IPS DF 6.9 (cell line): ENCODE results near the gene WAS.

ENCODE experiments used
- DNase-seq: peaks from one replicate; pipeline ENCODE4 v3.0.0-alpha.2; 2013; ENCODE audit warnings: low read depth, low spot score
- H3K27ac ChIP-seq: one replicate; pipeline ENCODE4 v1.5.1; 2013; ENCODE audit warnings: low read length, control low read depth
- H3K27me3 ChIP-seq: 2 replicates; pipeline ENCODE4 v1.6.1; 2013; ENCODE audit warnings: mild to moderate bottlenecking, low read length; ENCODE audit not compliant: control insufficient read depth, insufficient read depth
- H3K36me3 ChIP-seq: 2 replicates; pipeline ENCODE4 v1.6.1; 2013; ENCODE audit warnings: low read length; ENCODE audit not compliant: control insufficient read depth, insufficient read depth
- H3K4me1 ChIP-seq: 2 replicates; pipeline ENCODE4 v1.6.1; 2013; ENCODE audit warnings: low read length; ENCODE audit not compliant: control insufficient read depth, insufficient read depth
- H3K4me3 ChIP-seq: 2 replicates; pipeline ENCODE4 v1.5.1; 2013; ENCODE audit warnings: mild to moderate bottlenecking, low read length
- H3K9me3 ChIP-seq: 2 replicates; pipeline ENCODE4 v1.6.1; 2013; ENCODE audit warnings: low read length, inconsistent platforms; ENCODE audit not compliant: control insufficient read depth, insufficient read depth
- WGBS: extraction: QIAGEN DNeasy Blood & Tissue Kit; methylation state at CpG from one replicate; pipeline ENCODE4 v1.1.7; 2013; ENCODE audit warnings: mixed read lengths, missing lambda C conversion rate; ENCODE audit not compliant: insufficient read length, insufficient coverage; 5-methylcytosine and 5-hydroxymethylcytosine counted together

WAS gene

GRCh38 chrX:48696909-48697727 is 13.5 kb downstream of the WAS start:
- no peaks in the 10 kb centered on the region for H3K27me3 ChIP-seq
- DNase-seq = no peak
- H3K9me3 ChIP-seq = no peaks in the 10 kb centered on the region
- peaks cover 19% of the 10 kb centered on the region for H3K36me3 ChIP-seq
- no peak overlapping the region for H3K27ac ChIP-seq
- H3K4me1 ChIP-seq = peaks cover 4% of the 10 kb centered on the region; the same call in 1 of the 2 replicates
- no CpG with 5 or more reads among the region's 56 CpGs for WGBS
- H3K4me3 ChIP-seq = peak overlapping the region; percentile 92

- Histone ChIP-seq H3K27me3 (no peaks in the 10 kb centered on the region), H3K36me3 (peaks cover 19% of the 10 kb centered on the region), H3K4me1 (peaks cover 4% of the 10 kb centered on the region; the same call in 1 of the 2 replicates), H3K27ac (no peak overlapping the region), H3K4me3 (no peak overlapping the region), H3K9me3 (no peaks in the 10 kb centered on the region)
- no peak for DNase-seq
- no CpG with 5 or more reads among the region's 5 CpGs for WGBS
Observed at GRCh38 chrX:48698306-48698705, 14.7 kb downstream of the WAS start.

- WGBS = no CpG with 5 or more reads among the region's 23 CpGs
- Histone ChIP-seq H3K4me1 (peaks cover 4% of the 10 kb centered on the region; the same call in 1 of the 2 replicates), H3K36me3 (peaks cover 24% of the 10 kb centered on the region), H3K9me3 (no peaks in the 10 kb centered on the region), H3K4me3 (no peak overlapping the region), H3K27ac (no peak overlapping the region), H3K27me3 (no peaks in the 10 kb centered on the region)
- no peak for DNase-seq
Observed at GRCh38 chrX:48700246-48700645, 16.6 kb downstream of the WAS start.

GRCh38 chrX:48700951-48701653 is 17.5 kb downstream of the WAS start:
- H3K4me3 ChIP-seq = no peak overlapping the region
- WGBS = no CpG with 5 or more reads among the region's 3 CpGs
- no peak overlapping the region for H3K27ac ChIP-seq
- peaks cover 26% of the 10 kb centered on the region for H3K36me3 ChIP-seq
- no peak for DNase-seq
- no peaks in the 10 kb centered on the region for H3K4me1 ChIP-seq
- no peaks in the 10 kb centered on the region for H3K27me3 ChIP-seq
- no peaks in the 10 kb centered on the region for H3K9me3 ChIP-seq

- Histone ChIP-seq H3K27me3 (no peaks in the 10 kb centered on the region), H3K9me3 (no peaks in the 10 kb centered on the region), H3K4me3 (no peak overlapping the region), H3K27ac (no peak overlapping the region), H3K36me3 (peaks cover 26% of the 10 kb centered on the region), H3K4me1 (no peaks in the 10 kb centered on the region)
- WGBS = no CpG with 5 or more reads among the region's 2 CpGs
- DNase-seq = no peak
Observed at GRCh38 chrX:48702032-48702431, 18.4 kb downstream of the WAS start.

- no CpG with 5 or more reads among the region's 4 CpGs for WGBS
- Histone ChIP-seq H3K4me1 (no peaks in the 10 kb centered on the region), H3K27me3 (no peaks in the 10 kb centered on the region), H3K36me3 (peaks cover 26% of the 10 kb centered on the region), H3K27ac (no peak overlapping the region), H3K4me3 (no peak overlapping the region), H3K9me3 (no peaks in the 10 kb centered on the region)
- DNase-seq = no peak
Observed at GRCh38 chrX:48702716-48703115, 19.1 kb downstream of the WAS start.

- no peaks in the 10 kb centered on the region for H3K9me3 ChIP-seq
- no peak overlapping the region for H3K4me3 ChIP-seq
- H3K27ac ChIP-seq = no peak overlapping the region
- H3K4me1 ChIP-seq = no peaks in the 10 kb centered on the region
- H3K36me3 ChIP-seq = peaks cover 26% of the 10 kb centered on the region
- no peak for DNase-seq
- WGBS = no CpG with 5 or more reads among the region's 7 CpGs
- H3K27me3 ChIP-seq = no peaks in the 10 kb centered on the region
Observed at GRCh38 chrX:48703228-48703627, 19.6 kb downstream of the WAS start.

- Histone ChIP-seq H3K27ac (no peak overlapping the region), H3K4me3 (no peak overlapping the region), H3K36me3 (peaks cover 26% of the 10 kb centered on the region), H3K9me3 (no peaks in the 10 kb centered on the region), H3K27me3 (no peaks in the 10 kb centered on the region), H3K4me1 (no peaks in the 10 kb centered on the region)
- DNase-seq = no peak
- no CpG with 5 or more reads among the region's 4 CpGs for WGBS
Observed at GRCh38 chrX:48703642-48704481, 20.3 kb downstream of the WAS start.

- H3K9me3 ChIP-seq = no peaks in the 10 kb centered on the region
- no peak for DNase-seq
- no peak overlapping the region for H3K27ac ChIP-seq
- no peaks in the 10 kb centered on the region for H3K27me3 ChIP-seq
- peaks cover 13% of the 10 kb centered on the region for H3K36me3 ChIP-seq
- H3K4me3 ChIP-seq = no peak overlapping the region
- no peaks in the 10 kb centered on the region for H3K4me1 ChIP-seq
- no CpG with 5 or more reads among the region's 12 CpGs for WGBS
Observed at GRCh38 chrX:48705871-48706270, 22.3 kb downstream of the WAS start.

GRCh38 chrX:48709522-48710112 is 26.0 kb downstream of the WAS start:
- Histone ChIP-seq H3K9me3 (no peaks in the 10 kb centered on the region), H3K27ac (no peak overlapping the region), H3K4me1 (no peaks in the 10 kb centered on the region), H3K36me3 (0 out of 2 replicates have a peak, but pooled peaks cover 2% of the 10 kb centered on the region), H3K27me3 (no peaks in the 10 kb centered on the region), H3K4me3 (no peak overlapping the region)
- WGBS = no CpG with 5 or more reads among the region's 7 CpGs
- DNase-seq = no peak
